MG63 (cell line): Measurements from ENCODE around the gene NEK6. TPM values are rescaled to one million over a fixed set of nuclear protein-coding genes. Genes with fewer than 3 reads are reported as not detected.

Experiments used
- DNase-seq: peaks from one replicate; pipeline ENCODE4 v3.0.0-alpha.2; 2020
- H3K27me3 ChIP-seq: fragments of 250-450 bp; sonication (Bioruptor Pico); 2 replicates; pipeline ENCODE4 v1.5.1; 2020; ENCODE audit warnings: mild to moderate bottlenecking, moderate library complexity
- H3K36me3 ChIP-seq: fragments of 250-450 bp; sonication (Bioruptor Pico); 2 replicates; pipeline ENCODE4 v1.5.1; 2020; ENCODE audit warnings: mild to moderate bottlenecking, moderate library complexity
- H3K4me3 ChIP-seq: fragments of 250-450 bp; sonication (Bioruptor Pico); 2 replicates; pipeline ENCODE4 v1.5.1; 2020; ENCODE audit warnings: mild to moderate bottlenecking, moderate library complexity
- H3K9me3 ChIP-seq: fragments of 250-450 bp; sonication (Bioruptor Pico); 2 replicates; pipeline ENCODE4 v1.5.1; 2020; ENCODE audit warnings: mild to moderate bottlenecking, moderate library complexity
- total RNA-seq: library from RNA; depleted of rRNA; stranded (reverse); fragments of >200 nt; shearing (Covaris generic); gene quantifications from 2 replicates; pipeline ENCODE4 v1.2.3, GENCODE V29; 2014; ENCODE audit warnings: low replicate concordance

The NEK6 gene
- total RNA-seq, 1 experiment from 2014 or later: 25.0 TPM

- no peaks in the 10 kb centered on the region for H3K27me3 ChIP-seq
- no peaks in the 10 kb centered on the region for H3K9me3 ChIP-seq
- no peak overlapping the region for H3K4me3 ChIP-seq
- peaks cover 60% of the 10 kb centered on the region for H3K36me3 ChIP-seq
- no peak for DNase-seq
These were observed 54.8 kb downstream of the NEK6 start for GRCh38 chr9:124312290-124313265.

- H3K36me3 ChIP-seq: peaks cover 58% of the 10 kb centered on the region
- DNase-seq: no peak
- no peaks in the 10 kb centered on the region for H3K27me3 ChIP-seq
- no peak overlapping the region for H3K4me3 ChIP-seq
- H3K9me3 ChIP-seq: no peaks in the 10 kb centered on the region
These were observed 56.2 kb downstream of the NEK6 start for GRCh38 chr9:124313940-124314339.

- Histone ChIP-seq H3K4me3 (no peak overlapping the region), H3K27me3 (no peaks in the 10 kb centered on the region), H3K9me3 (no peaks in the 10 kb centered on the region), H3K36me3 (peaks cover 58% of the 10 kb centered on the region)
- no peak for DNase-seq
These were observed 58.1 kb downstream of the NEK6 start for GRCh38 chr9:124315882-124316281.

- DNase-seq: peak; percentile 63
- Histone ChIP-seq H3K9me3 (no peaks in the 10 kb centered on the region), H3K4me3 (no peak overlapping the region), H3K27me3 (no peaks in the 10 kb centered on the region), H3K36me3 (peaks cover 62% of the 10 kb centered on the region)
These were observed 62.6 kb downstream of the NEK6 start for GRCh38 chr9:124320062-124320973.

- H3K9me3 ChIP-seq: no peaks in the 10 kb centered on the region
- H3K36me3 ChIP-seq: peaks cover 55% of the 10 kb centered on the region
- no peaks in the 10 kb centered on the region for H3K27me3 ChIP-seq
- no peak for DNase-seq
- no peak overlapping the region for H3K4me3 ChIP-seq
These were observed 63.7 kb downstream of the NEK6 start for GRCh38 chr9:124321416-124321815.

GRCh38 chr9:124321935-124322334 is 64.2 kb downstream of the NEK6 start:
- Histone ChIP-seq H3K9me3 (no peaks in the 10 kb centered on the region), H3K27me3 (no peaks in the 10 kb centered on the region), H3K4me3 (no peak overlapping the region), H3K36me3 (peaks cover 59% of the 10 kb centered on the region)
- no peak for DNase-seq

- DNase-seq: no peak
- no peaks in the 10 kb centered on the region for H3K9me3 ChIP-seq
- H3K27me3 ChIP-seq: no peaks in the 10 kb centered on the region
- H3K4me3 ChIP-seq: no peak overlapping the region
- peaks cover 63% of the 10 kb centered on the region for H3K36me3 ChIP-seq
These were observed 65.1 kb downstream of the NEK6 start for GRCh38 chr9:124322618-124323432.

- H3K9me3 ChIP-seq: no peaks in the 10 kb centered on the region
- H3K4me3 ChIP-seq: no peak overlapping the region
- no peaks in the 10 kb centered on the region for H3K27me3 ChIP-seq
- peaks cover 60% of the 10 kb centered on the region for H3K36me3 ChIP-seq
- DNase-seq: no peak
These were observed 66.2 kb downstream of the NEK6 start for GRCh38 chr9:124323904-124324303.

- Histone ChIP-seq H3K4me3 (no peak overlapping the region), H3K36me3 (peaks cover 52% of the 10 kb centered on the region), H3K27me3 (no peaks in the 10 kb centered on the region), H3K9me3 (no peaks in the 10 kb centered on the region)
- DNase-seq: no peak
These were observed 68.1 kb downstream of the NEK6 start for GRCh38 chr9:124325816-124326215.

- peaks cover 49% of the 10 kb centered on the region for H3K36me3 ChIP-seq
- H3K9me3 ChIP-seq: no peaks in the 10 kb centered on the region
- H3K27me3 ChIP-seq: no peaks in the 10 kb centered on the region
- DNase-seq: no peak
- no peak overlapping the region for H3K4me3 ChIP-seq
These were observed 68.6 kb downstream of the NEK6 start for GRCh38 chr9:124326378-124326777.

- Histone ChIP-seq H3K36me3 (peaks cover 45% of the 10 kb centered on the region), H3K27me3 (no peaks in the 10 kb centered on the region), H3K4me3 (no peak overlapping the region), H3K9me3 (no peaks in the 10 kb centered on the region)
- no peak for DNase-seq
These were observed 69.7 kb downstream of the NEK6 start for GRCh38 chr9:124327491-124327890.

- H3K9me3 ChIP-seq: no peaks in the 10 kb centered on the region
- H3K4me3 ChIP-seq: no peak overlapping the region
- H3K27me3 ChIP-seq: no peaks in the 10 kb centered on the region
- H3K36me3 ChIP-seq: peaks cover 40% of the 10 kb centered on the region
- no peak for DNase-seq
These were observed 70.5 kb downstream of the NEK6 start for GRCh38 chr9:124328285-124328684.

GRCh38 chr9:124329206-124329792 is 71.5 kb downstream of the NEK6 start:
- Histone ChIP-seq H3K9me3 (no peaks in the 10 kb centered on the region), H3K4me3 (no peak overlapping the region), H3K36me3 (peaks cover 40% of the 10 kb centered on the region), H3K27me3 (no peaks in the 10 kb centered on the region)
- DNase-seq: no peak

GRCh38 chr9:124330011-124330697 is 72.4 kb downstream of the NEK6 start:
- Histone ChIP-seq H3K9me3 (no peaks in the 10 kb centered on the region), H3K4me3 (no peak overlapping the region), H3K36me3 (peaks cover 42% of the 10 kb centered on the region)

GRCh38 chr9:124331580-124331979 is 73.8 kb downstream of the NEK6 start:
- H3K36me3 ChIP-seq: peaks cover 45% of the 10 kb centered on the region
- H3K27me3 ChIP-seq: no peaks in the 10 kb centered on the region
- DNase-seq: no peak
- H3K4me3 ChIP-seq: no peak overlapping the region
- H3K9me3 ChIP-seq: no peaks in the 10 kb centered on the region

More at GRCh38 chr9:124330011-124330697, 72.4 kb downstream of the NEK6 start:
- no peaks in the 10 kb centered on the region for H3K27me3 ChIP-seq
- DNase-seq: no peak
